Keratinocyte (primary cell): ENCODE measurements around the gene XRCC3.

ENCODE experiments used
- CTCF ChIP-seq, 3 experiments: IDR thresholded peaks in 1 of 3; conservative IDR thresholded peaks in 1 of 3; optimal IDR thresholded peaks in 1 of 3; 2 replicates in 2 of 3; 3 replicates in 1 of 3; pipeline versions ENCODE3 to v1.5.1; 2011; ENCODE audit warnings: low read length in 3 of 3, mild to moderate bottlenecking in 3 of 3, moderate library complexity in 2 of 3, control low read depth in 1 of 3, inconsistent platforms in 1 of 3; ENCODE audit not compliant: insufficient read depth in 2 of 3; ENCODE audit errors: extremely low read depth in 1 of 3
- EZH2 ChIP-seq: IDR thresholded peaks from one replicate; pipeline ENCODE4 v1.6.1; 2012; ENCODE audit warnings: inconsistent platforms, mild to moderate bottlenecking, low read length, moderate library complexity

GRCh38 chr14:103741876-103742275 is 26.6 kb upstream of the XRCC3 start:
- no peak for TF ChIP-seq CTCF (optimal IDR thresholded peaks at IDR 0.05 in 1 of 3, IDR thresholded peaks at IDR 0.05 in 1 of 3, conservative IDR thresholded peaks at IDR 0.05 in 1 of 3; ENCODE audit: extremely low read depth in 1 of 3, insufficient read depth in 2 of 3, low read length in 3 of 3)
- TF ChIP-seq EZH2 = no peak
